ENCODE data around the gene CEL. TPM values are rescaled to one million over a fixed set of nuclear protein-coding genes. Genes with fewer than 3 reads are reported as not detected.

The CEL gene
- total and polyA plus RNA-seq, 10 of the 15 experiments (the other 5 are each of a cell fraction or from before 2014, with no cell fraction given) = 0.05 to 4.1 (median 0.29) TPM; not detected in 2

- BruUV-seq (replicated peaks) = no TSS peak
- POLR2A ChIA-PET = no interaction called here
- no peaks in the 10 kb centered on the region for H3K27me3 ChIP-seq (replicated peaks in 1 of 2; ENCODE audit: control insufficient read depth in 2 of 2, insufficient read depth in 2 of 2, low read length in 1 of 2)
- peaks cover 3% of the 10 kb centered on the region; the same call in 2 of the 3 replicates for H3K9me3 ChIP-seq (replicated peaks; ENCODE audit: control insufficient read depth, insufficient read depth, low read length)
- H3K4me2 ChIP-seq (ENCODE audit: control insufficient read depth, insufficient read depth) = no peak overlapping the region
- SMC1A ChIA-PET (ENCODE audit: uncharacterized antibody, unreplicated experiment) = no interaction called here
- intact Hi-C loops (cut with micrococcal nuclease; ENCODE audit: unreplicated experiment) (no loop called here), in situ Hi-C loops (cut with MboI) (no loop called here)
- DNase-seq (ENCODE audit: low read depth, low spot score) = no peak
- CTCF ChIA-PET = interaction anchor here (0.8 to 1.3 kb wide), 4 partner anchors 22 to 82 kb away, joined by 3 to 4 read pairs (median 4); no protein-coding TSS in a partner anchor
- peaks cover 29 to 31% of the 10 kb centered on the region in 2 experiments; a peak in 3 of 4 replicates for H3K36me3 ChIP-seq (ENCODE audit: control insufficient read depth in 2 of 2, insufficient read depth in 2 of 2, low read length in 1 of 2)
- no peak overlapping the region for H3K4me3 ChIP-seq
- H3K9ac ChIP-seq (ENCODE audit: control insufficient read depth, insufficient read depth, low read length) = no peak overlapping the region
- no peak overlapping the region for H2AFZ ChIP-seq (ENCODE audit: control insufficient read depth, low read depth, low read length)
- WGBS (ENCODE audit: insufficient coverage, insufficient replicate concordance, low lambda C conversion rate, missing lambda C conversion rate) = 95% methylated on average over 4 of the region's 5 CpGs
- FAIRE-seq = no peak
- H3K79me2 ChIP-seq (ENCODE audit: control insufficient read depth, insufficient read depth, low read length) = no peaks in the 10 kb centered on the region
- H3K4me1 ChIP-seq (ENCODE audit: control insufficient read depth, insufficient read depth, low read length) = no peaks in the 10 kb centered on the region
- no peak overlapping the region for H3K27ac ChIP-seq (ENCODE audit: control insufficient read depth, insufficient read depth)
- RAD21 ChIA-PET (ENCODE audit: unreplicated experiment) = no interaction called here
- no peaks in the 10 kb centered on the region for H4K20me1 ChIP-seq (ENCODE audit: control insufficient read depth, insufficient read depth)
- no peak for TF ChIP-seq MEF2B (IDR thresholded peaks at IDR 0.05; ENCODE audit: partially characterized antibody, poor library complexity, severe bottlenecking)
- peak; percentile 29; the same call in 1 of the 2 replicates for TF ChIP-seq POLR2AphosphoS5 (IDR thresholded peaks at IDR 0.05; ENCODE audit: low read length)
- TF ChIP-seq ATF3 (IDR thresholded peaks at IDR 0.05; ENCODE audit: borderline replicate concordance, extremely low read depth, low read depth, low read length) = no peak
- TF ChIP-seq, protein P1, sequence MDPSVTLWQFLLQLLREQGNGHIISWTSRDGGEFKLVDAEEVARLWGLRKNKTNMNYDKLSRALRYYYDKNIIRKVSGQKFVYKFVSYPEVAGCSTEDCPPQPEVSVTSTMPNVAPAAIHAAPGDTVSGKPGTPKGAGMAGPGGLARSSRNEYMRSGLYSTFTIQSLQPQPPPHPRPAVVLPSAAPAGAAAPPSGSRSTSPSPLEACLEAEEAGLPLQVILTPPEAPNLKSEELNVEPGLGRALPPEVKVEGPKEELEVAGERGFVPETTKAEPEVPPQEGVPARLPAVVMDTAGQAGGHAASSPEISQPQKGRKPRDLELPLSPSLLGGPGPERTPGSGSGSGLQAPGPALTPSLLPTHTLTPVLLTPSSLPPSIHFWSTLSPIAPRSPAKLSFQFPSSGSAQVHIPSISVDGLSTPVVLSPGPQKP (IDR thresholded peaks at IDR 0.05; ENCODE audit: low read depth, low read length) = no peak
- TF ChIP-seq, protein P2, sequence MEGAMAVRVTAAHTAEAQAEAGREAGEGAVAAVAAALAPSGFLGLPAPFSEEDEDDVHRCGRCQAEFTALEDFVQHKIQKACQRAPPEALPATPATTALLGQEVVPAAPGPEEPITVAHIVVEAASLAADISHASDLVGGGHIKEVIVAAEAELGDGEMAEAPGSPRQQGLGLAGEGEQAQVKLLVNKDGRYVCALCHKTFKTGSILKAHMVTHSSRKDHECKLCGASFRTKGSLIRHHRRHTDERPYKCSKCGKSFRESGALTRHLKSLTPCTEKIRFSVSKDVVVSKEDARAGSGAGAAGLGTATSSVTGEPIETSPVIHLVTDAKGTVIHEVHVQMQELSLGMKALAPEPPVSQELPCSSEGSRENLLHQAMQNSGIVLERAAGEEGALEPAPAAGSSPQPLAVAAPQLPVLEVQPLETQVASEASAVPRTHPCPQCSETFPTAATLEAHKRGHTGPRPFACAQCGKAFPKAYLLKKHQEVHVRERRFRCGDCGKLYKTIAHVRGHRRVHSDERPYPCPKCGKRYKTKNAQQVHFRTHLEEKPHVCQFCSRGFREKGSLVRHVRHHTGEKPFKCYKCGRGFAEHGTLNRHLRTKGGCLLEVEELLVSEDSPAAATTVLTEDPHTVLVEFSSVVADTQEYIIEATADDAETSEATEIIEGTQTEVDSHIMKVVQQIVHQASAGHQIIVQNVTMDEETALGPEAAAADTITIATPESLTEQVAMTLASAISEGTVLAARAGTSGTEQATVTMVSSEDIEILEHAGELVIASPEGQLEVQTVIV (IDR thresholded peaks at IDR 0.05; ENCODE audit: borderline replicate concordance, partially characterized antibody) = no peak
- no peak for TF ChIP-seq KAT2A (conservative IDR thresholded peaks at IDR 0.05; ENCODE audit: control insufficient read depth, low read depth, low read length)
- TF ChIP-seq IKZF1 (conservative IDR thresholded peaks at IDR 0.05) = no peak
- no peak for ATAC-seq
Measured at GRCh38 chr9:133098871-133099270, 37.1 kb downstream of the CEL start.
